Measurements from ENCODE around the gene USP24.

USP24 gene

GRCh38 chr1:55140546-55140983 is 74.6 kb downstream of the USP24 start:
- Histone ChIP-seq H3K27ac (ENCODE audit: low read length) (no peak overlapping the region), H3K4me2 (ENCODE audit: low read length) (no peak overlapping the region), H3K9ac (ENCODE audit: low read length) (no peak overlapping the region), H3K4me3 (ENCODE audit: low read length) (no peak overlapping the region), H3K4me1 (ENCODE audit: low read length) (no peaks in the 10 kb centered on the region), H3K9me3 (ENCODE audit: insufficient read depth, low read length) (no peaks in the 10 kb centered on the region), H3K36me3 (replicated peaks; ENCODE audit: low read depth, low read length) (peaks cover 26% of the 10 kb centered on the region), H3K27me3 (ENCODE audit: low read depth, low read length) (no peaks in the 10 kb centered on the region), H2AFZ (ENCODE audit: low read depth, low read length) (no peak overlapping the region), H4K20me1 (ENCODE audit: insufficient read depth, low read length) (no peaks in the 10 kb centered on the region), H3K79me2 (ENCODE audit: low read length) (no peaks in the 10 kb centered on the region)
- TF ChIP-seq CTCF (IDR thresholded peaks at IDR 0.05; ENCODE audit: low read depth, low read length), result peak; percentile 72
- no peak for TF ChIP-seq EZH2phosphoT487 (IDR thresholded peaks at IDR 0.05; ENCODE audit: low read depth)

- TF ChIP-seq CTCF (IDR thresholded peaks at IDR 0.05; ENCODE audit: low read depth, low read length) (no peak), EZH2phosphoT487 (IDR thresholded peaks at IDR 0.05; ENCODE audit: low read depth) (no peak)
- no peak overlapping the region for H2AFZ ChIP-seq (ENCODE audit: low read depth, low read length)
- H3K9ac ChIP-seq (ENCODE audit: low read length), result no peak overlapping the region
- H3K36me3 ChIP-seq (replicated peaks; ENCODE audit: low read depth, low read length), result peaks cover 22% of the 10 kb centered on the region
- no peak overlapping the region for H3K4me2 ChIP-seq (ENCODE audit: low read length)
- no peaks in the 10 kb centered on the region for H4K20me1 ChIP-seq (ENCODE audit: insufficient read depth, low read length)
- no peak overlapping the region for H3K4me3 ChIP-seq (ENCODE audit: low read length)
- H3K27ac ChIP-seq (ENCODE audit: low read length), result no peak overlapping the region
- H3K27me3 ChIP-seq (ENCODE audit: low read depth, low read length), result no peaks in the 10 kb centered on the region
- no peaks in the 10 kb centered on the region for H3K79me2 ChIP-seq (ENCODE audit: low read length)
- no peaks in the 10 kb centered on the region for H3K4me1 ChIP-seq (ENCODE audit: low read length)
- no peaks in the 10 kb centered on the region for H3K9me3 ChIP-seq (ENCODE audit: insufficient read depth, low read length)
Observed at GRCh38 chr1:55140137-55140536, 75.0 kb downstream of the USP24 start.

DNA sequence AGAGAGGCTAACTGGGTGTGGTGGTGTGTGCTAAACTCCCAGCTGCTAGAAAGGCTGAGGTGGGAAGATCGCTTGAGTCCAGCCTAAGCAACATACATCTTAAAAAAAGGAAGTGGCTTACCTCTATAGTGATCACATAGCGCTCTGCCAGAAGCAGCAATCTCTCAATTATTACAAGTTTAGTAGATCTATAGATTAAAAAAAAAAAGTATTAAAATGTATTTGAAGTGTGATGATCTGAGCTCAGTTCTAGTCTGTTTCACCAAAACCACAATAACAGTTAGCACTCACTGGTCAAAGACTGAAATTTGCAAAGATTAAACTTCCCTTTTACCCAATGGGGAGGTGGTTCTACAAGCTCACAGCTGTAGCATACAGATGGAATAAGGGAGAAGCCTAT is 76.3 kb downstream of the USP24 start:
- Histone ChIP-seq H3K9me3 (ENCODE audit: insufficient read depth, low read length) (no peaks in the 10 kb centered on the region), H3K79me2 (ENCODE audit: low read length) (no peaks in the 10 kb centered on the region), H2AFZ (ENCODE audit: low read depth, low read length) (no peak overlapping the region), H3K4me1 (ENCODE audit: low read length) (no peaks in the 10 kb centered on the region), H3K36me3 (replicated peaks; ENCODE audit: low read depth, low read length) (peaks cover 20% of the 10 kb centered on the region), H3K4me2 (ENCODE audit: low read length) (no peak overlapping the region), H3K4me3 (ENCODE audit: low read length) (no peak overlapping the region), H3K9ac (ENCODE audit: low read length) (no peak overlapping the region), H4K20me1 (ENCODE audit: insufficient read depth, low read length) (no peaks in the 10 kb centered on the region), H3K27ac (ENCODE audit: low read length) (no peak overlapping the region), H3K27me3 (ENCODE audit: low read depth, low read length) (no peaks in the 10 kb centered on the region)
- no peak for TF ChIP-seq EZH2phosphoT487 (IDR thresholded peaks at IDR 0.05; ENCODE audit: low read depth)
- no peak for TF ChIP-seq CTCF (IDR thresholded peaks at IDR 0.05; ENCODE audit: low read depth, low read length)

- no peak overlapping the region for H3K27ac ChIP-seq (ENCODE audit: low read length)
- no peaks in the 10 kb centered on the region for H3K27me3 ChIP-seq (ENCODE audit: low read depth, low read length)
- TF ChIP-seq CTCF (IDR thresholded peaks at IDR 0.05; ENCODE audit: low read depth, low read length) (no peak), EZH2phosphoT487 (IDR thresholded peaks at IDR 0.05; ENCODE audit: low read depth) (no peak)
- no peak overlapping the region for H3K4me2 ChIP-seq (ENCODE audit: low read length)
- no peak overlapping the region for H3K9ac ChIP-seq (ENCODE audit: low read length)
- no peaks in the 10 kb centered on the region for H3K4me1 ChIP-seq (ENCODE audit: low read length)
- no peak overlapping the region for H2AFZ ChIP-seq (ENCODE audit: low read depth, low read length)
- no peaks in the 10 kb centered on the region for H4K20me1 ChIP-seq (ENCODE audit: insufficient read depth, low read length)
- no peak overlapping the region for H3K4me3 ChIP-seq (ENCODE audit: low read length)
- no peaks in the 10 kb centered on the region for H3K79me2 ChIP-seq (ENCODE audit: low read length)
- no peaks in the 10 kb centered on the region for H3K9me3 ChIP-seq (ENCODE audit: insufficient read depth, low read length)
- peaks cover 30% of the 10 kb centered on the region for H3K36me3 ChIP-seq (replicated peaks; ENCODE audit: low read depth, low read length)
Observed at GRCh38 chr1:55134152-55134808, 80.9 kb downstream of the USP24 start.
